ENCODE data around the gene MIF4GD. TPM values are rescaled to one million over a fixed set of nuclear protein-coding genes. Genes with fewer than 3 reads are reported as not detected.
A peak's percentile ranks its signal among the peaks of the same experiment; 100 is the strongest.

MIF4GD gene
- total and polyA plus RNA-seq, 9 of the 15 experiments (the other 6 are each of a cell fraction or from before 2014, with no cell fraction given), result 11.8 to 63.8 (median 28.1) TPM

DNA sequence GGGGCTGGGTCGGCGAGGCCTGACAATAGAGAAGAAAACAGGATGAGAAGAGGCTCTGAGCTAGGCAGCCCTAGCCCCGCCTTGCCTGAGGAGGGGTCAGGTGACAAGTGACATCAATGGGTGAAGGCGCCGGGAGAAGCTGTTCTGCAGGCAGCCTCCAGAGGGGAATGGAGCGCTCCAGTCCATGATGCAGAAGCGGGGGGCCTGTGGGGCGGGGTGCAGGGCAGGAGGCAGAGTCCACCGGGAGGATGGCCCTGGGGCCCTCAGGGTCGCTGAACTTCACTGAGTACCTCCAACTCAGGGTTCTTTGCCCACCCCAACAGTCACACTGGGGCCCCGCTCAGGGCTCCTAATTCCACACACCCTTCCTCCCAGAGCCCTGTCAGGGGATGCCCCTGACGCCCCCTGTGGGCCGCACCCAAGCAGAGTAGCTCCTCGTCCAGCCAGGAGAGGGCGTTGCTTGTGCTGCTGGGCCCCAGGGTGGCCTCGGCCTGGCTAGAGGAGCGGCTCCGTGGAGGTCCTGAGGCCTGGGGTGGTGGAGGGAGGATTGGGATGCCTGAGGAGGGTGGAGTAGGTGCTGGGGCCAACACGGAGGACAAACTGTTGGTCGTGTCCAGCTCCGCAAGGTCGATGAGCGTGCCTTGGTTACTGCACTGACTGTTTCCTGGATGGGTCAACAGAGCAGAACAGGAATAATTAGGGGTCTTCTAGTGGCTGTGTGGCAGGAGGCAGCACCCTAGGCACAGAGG lies 30.5 kb downstream of the MIF4GD start:
- no TSS peak for BruUV-seq (replicated peaks)
- FAIRE-seq (peak; percentile 83), DNase-seq (ENCODE audit: extremely low read depth in 1 of 4, low spot score in 3 of 4) (peak; percentile 82 to 88 (median 84)), ATAC-seq (peak; percentile 91)
- Histone ChIP-seq H3K79me2 (ENCODE audit: control insufficient read depth, insufficient read depth, low read length) (no peaks in the 10 kb centered on the region), H3K9ac (ENCODE audit: insufficient read depth in 1 of 2, low read depth in 2 of 2, low read length in 2 of 2) (peak overlapping the region; percentile 16 to 38; a peak in 2 of 4 replicates), H3K27ac (ENCODE audit: extremely low read depth, low read depth, low read length) (peak overlapping the region; percentile 23; the same call in 2 of the 3 replicates), H3K4me1 (replicated peaks in 1 of 2; ENCODE audit: control insufficient read depth in 2 of 2, insufficient read depth in 2 of 2, low read length in 2 of 2) (peaks cover 19 to 41% of the 10 kb centered on the region in 2 experiments), H3K36me3 (ENCODE audit: control insufficient read depth, insufficient read depth, low read length) (peaks cover 98% of the 10 kb centered on the region), H4K20me1 (replicated peaks; ENCODE audit: control insufficient read depth, insufficient read depth, low read length) (peaks cover 27% of the 10 kb centered on the region), H3K27me3 (ENCODE audit: control insufficient read depth in 2 of 2, insufficient read depth in 2 of 2, low read length in 2 of 2) (no peaks in the 10 kb centered on the region), H3K4me2 (ENCODE audit: insufficient read depth, low read length) (no peak overlapping the region; the same call in 1 of the 2 replicates), H2AFZ (ENCODE audit: low read depth, low read length) (no peak overlapping the region), H3K9me3 (replicated peaks; ENCODE audit: control insufficient read depth, insufficient read depth, low read depth, low read length) (no peaks in the 10 kb centered on the region), H3K4me3 (no peak overlapping the region), H3K9me1 (ENCODE audit: control insufficient read depth, insufficient read depth, low read length) (no peaks in the 10 kb centered on the region)
- ChIA-PET POLR2A (interaction anchor here (0.6 to 3.1 kb wide), 23 partner anchors 9 to 513 kb away, joined by 3 to 38 read pairs (median 4); partner anchors contain the start of genes ARMC7, GGA3, MIF4GD and MRPS7), CTCF (ENCODE audit: low intra/inter-chr PET ratio) (interaction anchor here (0.9 to 3.1 kb wide), 6 partner anchors 21 to 507 kb away, joined by 3 to 20 read pairs (median 4); partner anchors contain the start of genes GGA3, MIF4GD and MRPS7)
- intact Hi-C loops (cut with micrococcal nuclease) (loop anchor here (2.0 kb wide), 1 partner anchor 20 kb away; the partner anchor contains the start of genes GGA3 and MRPS7), in situ Hi-C loops (cut with MboI) (no loop called here)
- WGBS (ENCODE audit: insufficient coverage, low coverage, missing lambda C conversion rate), result 50% methylated on average over 22 of the region's 23 CpGs
- no peak for TF ChIP-seq IRF1 (CRISPR knock-in tag; IDR thresholded peaks at IDR 0.05; ENCODE audit: borderline replicate concordance)
- no peak for TF ChIP-seq SETDB1 (IDR thresholded peaks at IDR 0.05; ENCODE audit: low read length)
- TF ChIP-seq RFX1 (IDR thresholded peaks at IDR 0.05), result no peak
- TF ChIP-seq ELK1 (CRISPR knock-in tag; IDR thresholded peaks at IDR 0.05), result no peak
- TF ChIP-seq ZNF280B (CRISPR knock-in tag; IDR thresholded peaks at IDR 0.05), result no peak
- no peak for TF ChIP-seq SP1 (CRISPR knock-in tag; IDR thresholded peaks at IDR 0.05)
- TF ChIP-seq ZBTB49 (CRISPR knock-in tag; IDR thresholded peaks at IDR 0.05; ENCODE audit: borderline replicate concordance), result no peak
- 0 out of 4 replicates have a peak, but pooled peaks of 1 of the 2 experiments have one; percentile 8 for TF ChIP-seq FOXK2 (conservative IDR thresholded peaks at IDR 0.05 in 1 of 2, IDR thresholded peaks at IDR 0.05 in 1 of 2; ENCODE audit: low read depth in 2 of 2)
- TF ChIP-seq THRAP3 (IDR thresholded peaks at IDR 0.05; ENCODE audit: borderline replicate concordance), result no peak
- TF ChIP-seq NFATC3 (IDR thresholded peaks at IDR 0.05), result no peak

All from K562 (cell line).